GM12873 (cell line): ENCODE data around the gene SPRR2B.

Experiments used
- TF ChIP-seq, protein P1 (sequence below): IDR thresholded peaks from 2 replicates; pipeline ENCODE4 v1.5.1; 2012; ENCODE audit warnings: low read depth, mild to moderate bottlenecking, moderate library complexity, low read length, control low read depth; ENCODE audit not compliant: insufficient read depth; ENCODE audit errors: missing control alignments

The SPRR2B gene

DNA sequence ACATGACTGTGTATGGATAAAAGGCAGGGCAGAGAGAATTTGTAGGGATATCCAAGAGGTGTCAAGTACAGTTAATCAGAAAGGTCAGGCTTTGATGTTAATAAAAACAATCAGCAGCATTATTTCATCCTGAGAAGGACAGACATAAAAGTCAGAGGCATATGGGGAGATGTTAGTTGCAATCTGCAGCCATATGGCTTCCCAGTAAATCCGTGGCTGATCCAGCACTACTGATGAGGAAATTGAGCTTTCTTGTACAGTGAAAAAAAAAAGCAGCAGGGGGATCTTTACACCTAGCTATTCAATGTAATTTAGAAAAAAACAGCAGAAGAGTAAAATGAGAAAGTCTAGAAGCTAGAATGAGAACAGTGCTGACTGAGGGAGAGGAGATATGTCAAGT lies 42.6 kb downstream of the SPRR2B start:
- TF ChIP-seq, protein P1, sequence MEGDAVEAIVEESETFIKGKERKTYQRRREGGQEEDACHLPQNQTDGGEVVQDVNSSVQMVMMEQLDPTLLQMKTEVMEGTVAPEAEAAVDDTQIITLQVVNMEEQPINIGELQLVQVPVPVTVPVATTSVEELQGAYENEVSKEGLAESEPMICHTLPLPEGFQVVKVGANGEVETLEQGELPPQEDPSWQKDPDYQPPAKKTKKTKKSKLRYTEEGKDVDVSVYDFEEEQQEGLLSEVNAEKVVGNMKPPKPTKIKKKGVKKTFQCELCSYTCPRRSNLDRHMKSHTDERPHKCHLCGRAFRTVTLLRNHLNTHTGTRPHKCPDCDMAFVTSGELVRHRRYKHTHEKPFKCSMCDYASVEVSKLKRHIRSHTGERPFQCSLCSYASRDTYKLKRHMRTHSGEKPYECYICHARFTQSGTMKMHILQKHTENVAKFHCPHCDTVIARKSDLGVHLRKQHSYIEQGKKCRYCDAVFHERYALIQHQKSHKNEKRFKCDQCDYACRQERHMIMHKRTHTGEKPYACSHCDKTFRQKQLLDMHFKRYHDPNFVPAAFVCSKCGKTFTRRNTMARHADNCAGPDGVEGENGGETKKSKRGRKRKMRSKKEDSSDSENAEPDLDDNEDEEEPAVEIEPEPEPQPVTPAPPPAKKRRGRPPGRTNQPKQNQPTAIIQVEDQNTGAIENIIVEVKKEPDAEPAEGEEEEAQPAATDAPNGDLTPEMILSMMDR: no peak

DNA sequence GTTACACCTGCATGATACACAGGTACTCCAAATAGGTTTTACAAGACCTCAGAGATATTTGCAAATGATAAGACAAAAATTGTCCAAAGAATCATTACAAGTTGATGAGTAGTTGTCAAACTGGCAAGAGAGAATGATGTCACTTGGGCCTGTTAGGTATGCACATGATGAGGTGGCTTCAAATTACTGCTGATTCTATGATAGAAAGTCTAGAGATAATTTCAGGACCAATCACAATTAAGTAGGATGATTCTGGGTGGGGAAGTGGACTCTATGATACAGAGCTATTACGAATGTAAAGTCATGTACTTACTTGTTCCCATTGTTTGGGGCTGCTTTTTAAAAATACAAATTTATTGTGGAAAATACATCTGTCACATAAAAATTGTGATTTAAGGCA lies 45.6 kb downstream of the SPRR2B start:
- TF ChIP-seq, protein P1: no peak

DNA sequence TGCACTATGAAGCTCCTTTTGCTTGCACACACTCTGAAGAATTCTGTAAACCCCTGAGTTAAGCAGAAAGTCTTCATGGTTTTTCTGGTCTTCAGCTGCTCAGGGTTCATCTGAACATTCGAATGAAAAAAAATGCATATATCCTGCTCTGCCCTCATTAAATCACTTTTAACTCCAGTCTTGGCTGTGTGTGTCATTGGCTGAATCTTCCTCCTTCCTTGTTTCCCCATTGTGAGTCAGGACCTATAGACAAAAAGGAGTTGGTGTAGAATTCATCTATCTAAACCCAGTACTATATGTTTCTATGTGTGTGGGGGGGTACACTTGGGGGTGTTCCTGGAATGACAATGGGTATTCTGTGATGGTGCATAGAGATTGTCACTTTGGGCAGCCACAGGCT lies 47.0 kb downstream of the SPRR2B start:
- TF ChIP-seq, protein P1: no peak

GRCh38 chr1:153023109-153023508 lies 48.3 kb downstream of the SPRR2B start:
- TF ChIP-seq, protein P1: no peak
